Adipose tissue (tissue), 3 donors: Measurements from ENCODE around the gene BIRC6. TPM values are rescaled to one million over a fixed set of nuclear protein-coding genes. Genes with fewer than 3 reads are reported as not detected.
"Not testable (repeated sequence)": the region's sequence is repeated elsewhere in the genome, so short reads cannot be mapped to it uniquely, and the experiment has no call there.

ENCODE experiments used
- H3K27ac ChIP-seq: one replicate; pipeline ENCODE4 v1.5.1; 2013; ENCODE audit warnings: low read depth, low read length
- WGBS, 3 donors: extraction: QIAGEN DNeasy Blood & Tissue Kit; methylation state at CpG; one replicate each; pipeline ENCODE4 v1.1.7; 2013; 5-methylcytosine and 5-hydroxymethylcytosine counted together
- polyA plus RNA-seq, 3 donors: library from polyadenylated mRNA; stranded (reverse); fragments of 200-250 nt; gene quantifications; one replicate each; pipeline ENCODE4 v1.2.3, GENCODE V29; 2013
- donor health status: healthy with polysubstance abuse.
- donor health status: Bipolar disorder and iron deficiency.
- donor health status: healthy.

The BIRC6 gene
- polyA plus RNA-seq, 3 donors, result 9.3 to 18.2 (median 13.4) TPM

- 96 to 98% (median 97%) methylated on average over 5 of the region's 5 CpGs for WGBS, 3 donors
- H3K27ac ChIP-seq, result not testable (repeated sequence)
These were observed 14.1 kb downstream of the BIRC6 start for GRCh38 chr2:32370942-32371341.

DNA sequence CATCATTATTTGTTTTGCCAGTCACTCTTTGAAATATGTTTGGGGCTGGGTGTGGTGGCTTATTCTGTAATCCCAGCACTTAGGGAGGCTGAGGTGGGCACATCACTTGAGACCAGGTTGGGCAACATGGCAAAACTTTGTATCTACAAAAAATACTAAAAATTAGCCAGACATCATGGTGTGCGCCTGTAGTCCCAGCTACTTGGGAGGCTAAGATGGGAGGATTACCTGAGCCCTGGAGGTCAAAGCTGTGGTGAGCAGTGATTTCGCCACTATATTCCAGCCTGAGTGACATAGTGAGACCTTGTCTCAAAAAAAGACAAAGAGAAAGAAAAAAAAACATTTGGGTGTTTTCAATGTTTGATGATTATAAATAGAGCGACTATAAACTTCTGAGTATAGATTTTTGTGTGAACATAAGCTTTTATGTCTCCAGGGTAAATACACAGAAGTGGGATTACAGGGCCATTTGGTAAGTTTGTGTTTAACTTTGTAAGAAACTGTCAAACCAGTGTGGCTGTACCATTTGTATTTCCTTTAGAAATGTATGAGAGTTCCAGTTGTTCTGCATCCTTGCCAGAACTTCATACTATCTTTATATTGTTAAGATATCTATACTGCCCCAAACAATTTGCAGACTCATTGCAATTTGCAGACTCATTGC, 15.8 kb downstream of the BIRC6 start:
- WGBS, 3 donors, result 75 to 98% (median 97%) methylated on average over 3 of the region's 3 CpGs
- H3K27ac ChIP-seq, result no peak overlapping the region

- H3K27ac ChIP-seq, result no peak overlapping the region
- WGBS, 3 donors, result 94 to 96% (median 95%) methylated on average over 12 of the region's 12 CpGs
These were observed 18.5 kb downstream of the BIRC6 start for GRCh38 chr2:32375228-32375892.

DNA sequence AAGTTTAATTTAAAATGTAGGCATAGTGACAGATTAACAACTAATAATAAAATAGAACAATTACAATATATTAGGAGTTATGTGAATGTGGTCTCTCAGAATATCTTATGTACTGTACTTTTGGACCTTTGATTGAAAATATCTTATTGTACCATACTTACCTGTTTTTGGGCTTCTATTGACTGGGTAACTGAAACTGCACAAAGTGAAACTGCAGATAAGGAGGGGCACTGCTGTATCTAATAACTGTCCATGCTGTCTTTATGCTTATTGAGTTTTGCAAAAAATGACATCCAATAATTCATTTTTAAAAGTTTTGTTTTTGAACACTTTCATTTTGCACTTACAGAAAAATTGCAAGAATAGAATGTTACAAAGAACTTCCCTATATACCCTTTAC, 19.9 kb downstream of the BIRC6 start:
- H3K27ac ChIP-seq, result no peak overlapping the region

GRCh38 chr2:32377928-32378327, 21.1 kb downstream of the BIRC6 start:
- 54 to 97% (median 92%) methylated on average over 1 of the region's 1 CpG for WGBS, 3 donors
- H3K27ac ChIP-seq, result no peak overlapping the region

DNA sequence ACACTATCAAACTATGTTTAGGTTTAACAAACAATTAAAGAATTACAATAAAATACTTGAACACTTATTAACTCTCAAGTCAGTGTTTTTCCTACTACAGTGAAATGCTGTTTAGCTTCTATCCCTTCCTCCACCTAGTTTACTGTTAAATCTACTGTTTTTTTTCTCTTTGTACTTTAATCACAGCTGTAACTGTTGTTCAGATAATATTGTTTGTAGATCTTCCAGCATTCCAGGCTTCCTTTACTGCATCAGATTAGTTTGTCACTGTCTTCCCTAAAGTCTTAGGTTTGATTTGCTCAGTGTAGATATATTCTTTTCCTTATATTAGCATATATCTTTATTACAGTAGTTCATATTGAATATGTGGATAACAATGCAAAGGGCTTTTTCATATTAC, 22.5 kb downstream of the BIRC6 start:
- no peak overlapping the region for H3K27ac ChIP-seq

DNA sequence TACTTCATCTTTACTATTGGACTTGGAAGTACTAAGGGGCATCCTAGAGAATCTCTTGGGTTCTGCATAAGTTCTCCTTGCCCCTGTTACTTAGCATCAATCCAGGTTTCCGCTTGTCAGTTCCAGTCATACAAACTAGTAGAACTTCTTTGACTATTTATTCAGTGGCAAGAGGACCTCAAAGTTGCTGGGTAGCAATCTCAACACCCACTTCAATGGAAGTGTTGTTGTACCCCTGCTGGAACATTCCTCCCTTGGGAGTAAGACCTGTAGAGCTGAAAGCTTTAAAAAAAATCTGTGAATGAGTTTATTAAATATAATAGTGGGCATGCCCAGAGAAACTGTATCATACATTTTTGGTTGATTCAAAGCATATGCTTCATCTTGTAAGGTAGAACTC, 27.0 kb downstream of the BIRC6 start:
- WGBS, 3 donors, result 94 to 100% (median 94%) methylated on average over 1 of the region's 1 CpG
- no peak overlapping the region for H3K27ac ChIP-seq

DNA sequence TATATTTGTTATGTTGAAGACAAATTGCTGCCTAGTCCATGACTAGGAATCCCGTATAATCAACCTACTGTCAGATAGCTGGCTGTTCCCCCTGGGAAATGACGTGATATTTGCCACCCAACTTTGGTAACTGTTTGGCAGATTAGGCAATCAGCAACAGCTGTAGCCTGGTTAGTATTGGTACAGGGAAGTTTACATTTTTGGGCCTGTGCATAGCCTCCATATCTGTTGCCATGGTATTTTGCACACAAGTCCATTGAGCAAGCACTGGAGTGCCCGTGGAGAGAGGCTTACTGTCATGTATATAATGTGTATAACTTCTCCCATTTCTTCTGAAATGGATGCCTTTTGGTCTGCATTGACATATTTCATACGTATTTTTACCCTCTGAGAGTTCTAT, 27.7 kb downstream of the BIRC6 start:
- 58 to 79% (median 61%) methylated on average over 4 of the region's 4 CpGs for WGBS, 3 donors
- no peak overlapping the region for H3K27ac ChIP-seq

DNA sequence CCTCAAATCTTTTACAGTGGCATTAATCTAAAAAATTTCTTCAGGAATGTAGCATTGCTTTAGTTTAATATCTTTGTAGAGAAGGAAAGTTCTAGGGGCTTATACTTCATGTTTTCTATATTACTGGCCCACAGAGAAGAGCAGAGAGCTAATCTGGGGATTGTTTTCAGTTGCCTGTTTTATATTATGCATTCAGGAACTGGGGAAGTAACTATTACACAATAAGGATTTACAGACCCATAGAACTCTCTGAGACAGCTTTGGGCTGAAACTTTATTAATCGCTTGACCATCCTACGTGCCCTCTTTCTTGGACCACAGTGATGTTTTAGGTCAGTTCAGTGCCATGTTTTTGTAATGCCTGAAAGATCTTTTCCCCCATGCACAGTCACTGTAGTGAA, 29.9 kb downstream of the BIRC6 start:
- WGBS, 3 donors, result 88 to 98% (median 92%) methylated on average over 2 of the region's 2 CpGs
- no peak overlapping the region for H3K27ac ChIP-seq

DNA sequence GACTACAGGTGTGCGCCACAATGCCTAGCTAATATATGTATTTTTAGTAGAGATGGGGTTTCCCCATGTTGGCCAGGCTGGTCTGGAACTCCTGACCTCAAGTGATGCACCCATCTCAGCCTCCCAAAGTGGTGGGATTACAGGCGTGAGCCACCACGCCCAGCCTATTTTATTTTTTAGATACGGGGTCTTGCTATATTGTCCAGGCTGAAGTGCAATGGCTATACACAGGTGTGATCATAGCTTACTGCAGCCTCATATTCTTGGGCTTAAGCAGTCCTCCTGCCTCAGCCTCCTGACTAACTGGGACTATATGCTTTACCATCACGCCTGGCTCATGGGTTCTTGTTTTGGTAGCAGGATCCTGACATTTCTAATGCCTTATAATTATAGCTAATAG, 42.4 kb downstream of the BIRC6 start:
- H3K27ac ChIP-seq, result no peak overlapping the region
- WGBS, 3 donors, result 98 to 100% (median 98%) methylated on average over 5 of the region's 5 CpGs

- no peak overlapping the region for H3K27ac ChIP-seq
These were observed 45.3 kb downstream of the BIRC6 start for GRCh38 chr2:32402091-32402490.

GRCh38 chr2:32403782-32404181, 47.0 kb downstream of the BIRC6 start:
- WGBS, 3 donors, result 92 to 93% (median 93%) methylated on average over 5 of the region's 5 CpGs
- H3K27ac ChIP-seq, result no peak overlapping the region

DNA sequence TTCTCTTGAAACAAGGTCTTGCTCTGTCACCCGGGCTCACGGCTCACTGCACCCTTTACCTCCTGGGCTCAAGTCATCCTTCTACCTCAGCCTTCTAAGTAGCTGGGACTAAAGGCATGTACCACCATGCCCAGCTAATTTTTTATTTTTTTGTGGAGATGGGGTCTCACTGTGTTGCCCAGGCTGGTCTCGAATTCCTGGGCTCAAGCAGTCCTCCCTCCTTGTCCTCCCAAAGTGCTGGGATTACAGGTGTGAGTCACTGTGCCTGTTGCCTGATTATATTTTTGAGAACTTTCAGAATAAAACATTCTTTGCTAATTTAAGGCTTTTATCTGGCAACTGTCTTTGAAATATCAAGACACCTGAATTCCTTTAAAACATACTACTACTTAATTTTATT, 47.9 kb downstream of the BIRC6 start:
- H3K27ac ChIP-seq, result no peak overlapping the region
- WGBS, 3 donors, result 90 to 96% (median 96%) methylated on average over 3 of the region's 3 CpGs

DNA sequence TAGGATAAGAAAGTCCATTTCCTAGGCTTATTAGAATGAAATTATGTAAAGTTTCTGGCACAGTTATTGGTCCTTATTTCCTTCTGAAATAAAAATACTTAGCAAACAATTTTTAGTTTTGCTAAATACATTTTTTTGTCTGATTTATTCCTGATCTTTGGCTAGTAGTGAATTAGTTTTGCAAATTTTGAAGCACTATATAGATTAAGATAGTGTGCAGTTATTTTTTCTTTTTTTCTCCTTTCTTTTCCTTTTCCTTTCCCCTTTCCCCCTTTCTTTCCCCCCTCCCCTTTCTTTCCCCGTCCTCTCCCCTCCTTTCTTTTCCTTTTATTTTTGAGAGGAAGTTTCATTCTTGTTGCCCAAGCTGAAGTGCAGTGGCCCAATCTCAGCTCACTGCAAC, 59.7 kb downstream of the BIRC6 start:
- WGBS, 3 donors, result 56 to 92% (median 71%) methylated on average over 1 of the region's 1 CpG
- no peak overlapping the region for H3K27ac ChIP-seq

GRCh38 chr2:32417659-32418058, 60.8 kb downstream of the BIRC6 start:
- H3K27ac ChIP-seq, result no peak overlapping the region
- WGBS, 3 donors, result 96 to 98% (median 96%) methylated on average over 10 of the region's 10 CpGs

DNA sequence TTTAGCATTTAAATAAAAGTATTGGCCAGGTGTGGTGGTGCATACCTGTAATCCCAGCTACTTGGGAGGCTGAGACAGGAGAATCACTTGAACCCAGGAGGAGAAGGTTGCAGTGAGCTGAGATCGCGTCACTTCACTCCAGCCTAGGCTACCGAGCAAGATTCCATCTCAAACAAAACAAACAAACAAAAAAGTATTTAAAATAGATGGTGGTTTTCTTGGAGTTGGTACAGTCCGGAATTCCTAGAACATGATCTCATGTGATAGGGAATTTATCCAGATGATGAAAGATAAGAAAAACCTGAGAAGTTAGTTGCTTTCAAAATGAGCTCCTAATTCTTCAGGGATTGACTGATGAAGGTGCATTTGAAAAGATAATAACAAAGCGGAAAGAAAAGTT, 62.0 kb downstream of the BIRC6 start:
- no peak overlapping the region for H3K27ac ChIP-seq
- WGBS, 3 donors, result 88 to 94% (median 91%) methylated on average over 5 of the region's 5 CpGs

DNA sequence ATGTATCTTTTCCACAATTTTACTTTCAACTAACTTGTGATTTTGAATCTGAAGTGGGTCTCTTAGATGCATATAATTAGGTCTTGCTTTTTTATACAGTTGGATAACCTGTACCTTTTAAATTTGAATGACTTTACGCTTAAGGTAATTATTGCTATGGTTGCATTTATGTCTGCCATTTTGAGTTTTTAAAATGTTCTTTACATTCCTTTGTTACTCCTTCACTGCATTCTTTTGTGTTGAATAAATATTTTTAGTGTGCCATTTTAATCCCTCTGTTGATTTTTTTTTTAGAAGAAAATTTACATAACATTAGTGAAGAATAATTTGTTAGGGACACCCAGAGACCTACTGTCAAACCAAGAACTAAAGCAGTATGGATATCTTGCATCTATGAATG, 65.3 kb downstream of the BIRC6 start:
- 97 to 100% (median 97%) methylated on average over 1 of the region's 1 CpG for WGBS, 3 donors
- no peak overlapping the region for H3K27ac ChIP-seq

- no peak overlapping the region for H3K27ac ChIP-seq
These were observed 66.7 kb downstream of the BIRC6 start for GRCh38 chr2:32423536-32423935.

GRCh38 chr2:32424739-32425138, 67.9 kb downstream of the BIRC6 start:
- WGBS, 3 donors, result 88 to 95% (median 94%) methylated on average over 5 of the region's 5 CpGs

DNA sequence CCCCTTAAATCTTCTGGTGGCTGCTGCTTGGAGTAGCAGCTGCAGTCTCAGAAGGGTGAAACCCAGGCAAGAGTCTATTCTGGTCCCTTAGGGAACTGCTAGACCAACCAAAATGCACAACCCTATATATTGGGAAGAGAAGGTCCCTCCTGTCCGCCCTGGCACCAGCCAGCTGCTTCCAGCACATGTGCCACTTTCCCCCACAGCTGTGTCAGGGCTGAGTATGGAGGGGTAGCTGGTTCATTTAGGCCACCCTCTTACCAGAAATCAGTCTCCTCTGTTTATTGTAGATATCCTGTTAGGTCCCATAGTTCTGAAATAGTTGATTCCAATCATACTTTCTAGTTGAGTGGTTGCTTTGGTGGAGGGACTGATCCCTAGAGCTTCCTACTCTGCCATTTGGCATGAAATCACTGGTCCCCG, 68.9 kb downstream of the BIRC6 start:
- H3K27ac ChIP-seq, result no peak overlapping the region
- 62 to 76% (median 70%) methylated on average over 2 of the region's 2 CpGs for WGBS, 3 donors

More at GRCh38 chr2:32424739-32425138, 67.9 kb downstream of the BIRC6 start:
- H3K27ac ChIP-seq, result no peak overlapping the region
